ENCODE measurements around the gene ATP11A.

Gene ATP11A

DNA sequence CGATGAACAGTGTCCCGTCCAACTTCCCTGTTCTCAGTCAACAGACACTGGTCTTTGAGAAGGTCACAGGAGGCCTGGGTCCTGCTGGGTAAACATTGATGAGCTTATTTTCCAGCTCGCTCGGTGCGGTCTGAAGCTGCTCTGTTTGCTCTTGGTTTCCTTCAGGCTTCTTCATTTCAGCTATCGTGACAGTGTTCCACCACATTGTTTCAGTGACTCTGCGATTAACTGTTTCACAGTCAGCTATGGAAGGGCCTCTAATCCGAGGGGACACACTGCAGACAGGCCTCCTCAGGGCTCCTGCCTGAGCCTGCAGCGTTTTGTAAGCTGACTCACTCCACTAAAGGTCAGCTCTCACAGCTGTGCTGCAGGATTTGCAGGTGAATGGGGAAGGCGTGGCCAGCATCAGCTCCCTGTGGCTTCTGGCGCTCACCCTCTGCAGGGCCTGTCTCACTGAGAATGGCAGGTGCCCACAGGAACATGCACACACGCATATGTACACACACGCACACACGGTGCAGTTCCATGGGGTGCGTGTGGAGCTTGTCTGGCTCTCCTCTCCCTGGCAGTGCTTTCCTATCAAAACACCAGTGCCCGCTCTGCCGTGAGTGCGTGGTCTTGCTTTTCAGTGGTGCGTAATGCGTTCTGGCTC is 216.3 kb downstream of the ATP11A start:
- Histone ChIP-seq H3K18ac (ENCODE audit: low read length) (no peak overlapping the region), H3K56ac (ENCODE audit: low read length) (no peak overlapping the region), H2AK5ac (ENCODE audit: low read length) (no peak overlapping the region), H2BK120ac (ENCODE audit: low read depth, low read length) (no peak overlapping the region), H3K27ac (ENCODE audit: low read depth, low read length) (peak overlapping the region; percentile 30), H3K4me1 (ENCODE audit: control insufficient read depth, low read depth, low read length) (no peaks in the 10 kb centered on the region), H3K79me1 (ENCODE audit: low read length) (no peaks in the 10 kb centered on the region), H3K9ac (ENCODE audit: low read length) (no peak overlapping the region), H3K27me3 (ENCODE audit: insufficient read depth, low read length, poor library complexity) (no peaks in the 10 kb centered on the region), H3K36me3 (ENCODE audit: control insufficient read depth, insufficient read depth, low read length) (no peaks in the 10 kb centered on the region), H3K4me2 (ENCODE audit: low read length) (no peak overlapping the region), H3K4me3 (ENCODE audit: low read length) (no peak overlapping the region), H2BK5ac (ENCODE audit: low read length) (no peak overlapping the region), H4K5ac (ENCODE audit: low read length) (no peak overlapping the region), H4K8ac (ENCODE audit: low read depth, low read length) (no peak overlapping the region), H2BK15ac (replicated peaks; ENCODE audit: low read depth) (no peak overlapping the region), H3K23ac (ENCODE audit: low read length) (no peak overlapping the region), H3K79me2 (ENCODE audit: control insufficient read depth, insufficient read depth, low read length) (no peaks in the 10 kb centered on the region), H3K4ac (ENCODE audit: low read depth, low read length) (no peak overlapping the region)
- peak; percentile 79 for DNase-seq
- WGBS (ENCODE audit: extremely low coverage, insufficient coverage, low lambda C conversion rate), result no CpG with 5 or more reads among the region's 20 CpGs

DNA sequence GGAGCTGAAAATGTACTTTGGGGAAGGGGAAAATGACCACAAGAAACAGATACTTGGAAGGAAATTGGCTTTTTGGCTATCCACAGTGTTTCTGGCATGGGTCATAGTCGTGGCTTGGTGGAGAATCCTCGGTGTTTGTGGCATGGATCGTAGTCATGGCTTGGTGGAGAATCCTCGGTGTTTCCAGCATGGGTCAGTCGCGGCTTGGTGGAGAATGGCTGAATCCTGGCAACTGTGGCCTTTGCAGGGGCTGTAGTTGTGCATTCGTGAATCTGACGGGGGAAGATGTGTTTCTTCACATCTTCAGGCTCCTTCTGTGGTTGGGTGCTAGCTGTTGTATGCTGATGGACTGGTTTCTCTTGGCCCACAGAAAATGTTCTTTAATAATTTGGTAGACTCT is 217.4 kb downstream of the ATP11A start:
- Histone ChIP-seq H2BK15ac (replicated peaks; ENCODE audit: low read depth) (no peak overlapping the region), H3K27me3 (ENCODE audit: insufficient read depth, low read length, poor library complexity) (no peaks in the 10 kb centered on the region), H3K79me1 (ENCODE audit: low read length) (no peaks in the 10 kb centered on the region), H2AK5ac (ENCODE audit: low read length) (no peak overlapping the region), H3K36me3 (ENCODE audit: control insufficient read depth, insufficient read depth, low read length) (no peaks in the 10 kb centered on the region), H3K23ac (ENCODE audit: low read length) (no peak overlapping the region), H3K4me3 (ENCODE audit: low read length) (no peak overlapping the region), H3K18ac (ENCODE audit: low read length) (no peak overlapping the region), H3K4ac (ENCODE audit: low read depth, low read length) (no peak overlapping the region), H2BK120ac (ENCODE audit: low read depth, low read length) (no peak overlapping the region), H3K27ac (ENCODE audit: low read depth, low read length) (no peak overlapping the region), H3K4me2 (ENCODE audit: low read length) (no peak overlapping the region), H3K56ac (ENCODE audit: low read length) (peak overlapping the region; percentile 27), H3K79me2 (ENCODE audit: control insufficient read depth, insufficient read depth, low read length) (no peaks in the 10 kb centered on the region), H3K9ac (ENCODE audit: low read length) (no peak overlapping the region), H4K5ac (ENCODE audit: low read length) (no peak overlapping the region), H2BK5ac (ENCODE audit: low read length) (no peak overlapping the region), H3K4me1 (ENCODE audit: control insufficient read depth, low read depth, low read length) (no peaks in the 10 kb centered on the region), H4K8ac (ENCODE audit: low read depth, low read length) (no peak overlapping the region)
- DNase-seq, result no peak
- WGBS (ENCODE audit: extremely low coverage, insufficient coverage, low lambda C conversion rate), result no CpG with 5 or more reads among the region's 8 CpGs

DNA sequence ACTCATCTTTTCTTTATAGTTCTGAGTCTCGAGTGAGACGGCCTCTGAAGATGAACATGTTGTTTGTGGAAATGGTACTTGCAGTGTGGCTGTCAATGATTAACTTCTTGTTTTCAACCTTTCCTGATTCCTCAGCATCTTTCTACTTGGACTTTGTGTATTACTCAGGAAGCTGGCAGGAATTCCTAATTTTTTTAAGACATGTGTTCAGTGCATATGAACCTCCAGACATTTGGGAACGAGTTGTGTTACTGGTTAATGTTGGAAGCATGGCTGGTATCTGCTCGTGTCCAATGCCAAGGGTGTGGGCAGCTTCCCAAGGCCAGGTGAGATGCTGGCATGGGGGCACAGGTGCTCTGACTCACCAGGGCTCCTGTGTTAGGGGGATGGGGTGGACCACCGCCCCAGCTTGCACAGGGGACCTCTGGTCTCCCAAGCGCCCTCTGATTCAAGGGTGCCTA is 218.1 kb downstream of the ATP11A start:
- Histone ChIP-seq H3K27ac (ENCODE audit: low read depth, low read length) (no peak overlapping the region), H3K4ac (ENCODE audit: low read depth, low read length) (no peak overlapping the region), H3K79me2 (ENCODE audit: control insufficient read depth, insufficient read depth, low read length) (no peaks in the 10 kb centered on the region), H4K5ac (ENCODE audit: low read length) (no peak overlapping the region), H3K18ac (ENCODE audit: low read length) (no peak overlapping the region), H3K36me3 (ENCODE audit: control insufficient read depth, insufficient read depth, low read length) (no peaks in the 10 kb centered on the region), H2BK15ac (replicated peaks; ENCODE audit: low read depth) (no peak overlapping the region), H3K9ac (ENCODE audit: low read length) (no peak overlapping the region), H3K27me3 (ENCODE audit: insufficient read depth, low read length, poor library complexity) (no peaks in the 10 kb centered on the region), H3K4me1 (ENCODE audit: control insufficient read depth, low read depth, low read length) (no peaks in the 10 kb centered on the region), H2BK5ac (ENCODE audit: low read length) (no peak overlapping the region), H3K4me3 (ENCODE audit: low read length) (no peak overlapping the region), H2BK120ac (ENCODE audit: low read depth, low read length) (no peak overlapping the region), H2AK5ac (ENCODE audit: low read length) (no peak overlapping the region), H3K79me1 (ENCODE audit: low read length) (no peaks in the 10 kb centered on the region), H3K23ac (ENCODE audit: low read length) (no peak overlapping the region), H4K8ac (ENCODE audit: low read depth, low read length) (no peak overlapping the region), H3K56ac (ENCODE audit: low read length) (no peak overlapping the region), H3K4me2 (ENCODE audit: low read length) (no peak overlapping the region)
- no peak for DNase-seq
- WGBS (ENCODE audit: extremely low coverage, insufficient coverage, low lambda C conversion rate), result no CpG with 5 or more reads among the region's 6 CpGs

DNA sequence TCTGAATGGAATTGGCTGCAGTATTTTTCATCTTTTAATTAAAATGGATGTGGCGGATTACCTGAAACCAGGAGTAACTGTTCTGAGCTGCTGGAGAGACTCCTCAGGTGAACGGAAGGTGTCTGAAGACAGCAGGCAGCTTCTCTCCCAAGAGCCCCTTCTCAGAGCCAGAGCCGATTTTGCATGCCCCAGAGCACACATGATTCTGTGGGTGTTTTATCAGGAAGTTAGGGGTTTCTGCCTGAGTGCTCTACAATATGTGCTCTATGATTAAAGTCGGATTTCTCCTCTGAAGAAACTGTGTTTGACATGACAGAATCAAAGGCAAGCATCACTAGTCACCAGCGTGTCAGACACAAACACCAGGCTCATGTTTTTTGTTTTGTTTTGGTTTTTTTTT is 218.5 kb downstream of the ATP11A start:
- no peaks in the 10 kb centered on the region for H3K27me3 ChIP-seq (ENCODE audit: insufficient read depth, low read length, poor library complexity)
- no CpG with 5 or more reads among the region's 5 CpGs for WGBS (ENCODE audit: extremely low coverage, insufficient coverage, low lambda C conversion rate)

DNA sequence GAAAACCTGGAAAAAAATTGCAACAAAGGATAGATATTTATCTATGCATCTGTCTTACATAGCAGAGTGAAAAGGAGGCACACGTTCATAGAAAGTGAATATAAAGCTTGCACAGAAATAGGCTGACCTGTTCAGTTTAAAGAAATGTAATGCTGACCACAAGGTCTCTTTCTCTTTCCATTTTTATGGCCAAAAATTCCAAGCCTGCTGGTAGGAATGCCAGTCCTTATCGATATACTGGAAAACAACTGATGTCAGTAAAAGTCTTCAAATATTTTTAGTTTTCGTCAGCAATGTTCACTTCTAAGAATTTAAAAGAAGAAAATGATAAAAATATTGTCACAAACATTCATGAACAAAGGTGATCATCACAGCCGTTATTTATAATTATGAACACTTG is 220.2 kb downstream of the ATP11A start:
- no peak overlapping the region for H4K8ac ChIP-seq (ENCODE audit: low read depth, low read length)
- no peak overlapping the region for H2BK5ac ChIP-seq (ENCODE audit: low read length)
- H3K4me2 ChIP-seq (ENCODE audit: low read length), result no peak overlapping the region
- H3K9ac ChIP-seq (ENCODE audit: low read length), result no peak overlapping the region
- no peak overlapping the region for H3K27ac ChIP-seq (ENCODE audit: low read depth, low read length)
- no peaks in the 10 kb centered on the region for H3K79me1 ChIP-seq (ENCODE audit: low read length)
- H2BK15ac ChIP-seq (replicated peaks; ENCODE audit: low read depth), result no peak overlapping the region
- H3K56ac ChIP-seq (ENCODE audit: low read length), result no peak overlapping the region
- WGBS (ENCODE audit: extremely low coverage, insufficient coverage, low lambda C conversion rate), result no CpG with 5 or more reads among the region's 4 CpGs
- no peak overlapping the region for H3K4ac ChIP-seq (ENCODE audit: low read depth, low read length)
- H2AK5ac ChIP-seq (ENCODE audit: low read length), result no peak overlapping the region
- no peak overlapping the region for H3K23ac ChIP-seq (ENCODE audit: low read length)
- no peak overlapping the region for H3K18ac ChIP-seq (ENCODE audit: low read length)
- no peaks in the 10 kb centered on the region for H3K79me2 ChIP-seq (ENCODE audit: control insufficient read depth, insufficient read depth, low read length)
- H3K4me1 ChIP-seq (ENCODE audit: control insufficient read depth, low read depth, low read length), result no peaks in the 10 kb centered on the region
- H3K27me3 ChIP-seq (ENCODE audit: insufficient read depth, low read length, poor library complexity), result no peaks in the 10 kb centered on the region
- no peak overlapping the region for H3K4me3 ChIP-seq (ENCODE audit: low read length)
- no peaks in the 10 kb centered on the region for H3K36me3 ChIP-seq (ENCODE audit: control insufficient read depth, insufficient read depth, low read length)
- no peak for DNase-seq
- H4K5ac ChIP-seq (ENCODE audit: low read length), result no peak overlapping the region
- H2BK120ac ChIP-seq (ENCODE audit: low read depth, low read length), result no peak overlapping the region

More for the DNA sequence above, 218.5 kb downstream of the ATP11A start:
- Histone ChIP-seq H3K18ac (ENCODE audit: low read length) (no peak overlapping the region), H3K4ac (ENCODE audit: low read depth, low read length) (no peak overlapping the region), H3K36me3 (ENCODE audit: control insufficient read depth, insufficient read depth, low read length) (no peaks in the 10 kb centered on the region), H3K79me1 (ENCODE audit: low read length) (no peaks in the 10 kb centered on the region), H3K4me2 (ENCODE audit: low read length) (no peak overlapping the region), H4K5ac (ENCODE audit: low read length) (no peak overlapping the region), H3K23ac (ENCODE audit: low read length) (no peak overlapping the region), H2BK120ac (ENCODE audit: low read depth, low read length) (no peak overlapping the region), H3K79me2 (ENCODE audit: control insufficient read depth, insufficient read depth, low read length) (no peaks in the 10 kb centered on the region), H2BK5ac (ENCODE audit: low read length) (no peak overlapping the region), H2BK15ac (replicated peaks; ENCODE audit: low read depth) (no peak overlapping the region), H3K9ac (ENCODE audit: low read length) (no peak overlapping the region), H3K4me1 (ENCODE audit: control insufficient read depth, low read depth, low read length) (no peaks in the 10 kb centered on the region), H2AK5ac (ENCODE audit: low read length) (no peak overlapping the region), H3K56ac (ENCODE audit: low read length) (no peak overlapping the region), H3K27ac (ENCODE audit: low read depth, low read length) (no peak overlapping the region), H4K8ac (ENCODE audit: low read depth, low read length) (no peak overlapping the region), H3K4me3 (ENCODE audit: low read length) (no peak overlapping the region)
- DNase-seq, result no peak
